ENCODE results near the gene OSCP1. TPM values are rescaled to one million over a fixed set of nuclear protein-coding genes. Genes with fewer than 3 reads are reported as not detected.

Gene OSCP1
- polyA plus RNA-seq, 1 donor from 2014 or later = 0.74 TPM

DNA sequence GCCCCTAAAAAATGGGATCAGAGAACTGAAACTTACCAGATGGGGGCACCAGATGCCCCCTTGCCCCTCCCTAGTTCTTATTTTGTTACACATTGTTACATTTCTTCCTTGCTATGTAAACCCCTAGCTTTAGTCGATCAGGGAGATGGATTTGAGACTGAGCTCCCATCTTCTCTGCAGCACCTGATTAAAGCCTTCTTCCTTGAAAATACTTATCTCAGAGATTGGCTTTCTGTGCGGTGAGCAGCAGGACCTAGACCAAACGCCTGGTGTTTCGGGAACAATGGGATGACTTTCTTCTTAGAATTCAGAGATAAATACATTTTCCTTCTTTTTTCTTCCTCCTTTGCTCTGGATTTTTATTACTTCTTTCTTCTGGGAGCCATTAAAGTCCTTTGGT lies 35.9 kb downstream of the OSCP1 start:
- Mint-ChIP-seq H3K4me3 (no peak overlapping the region), H3K4me1 (peaks cover 8 to 12% (median 9%) of the 10 kb centered on the region in 3 donors), H3K9me3 (peaks cover 0 to 4% (median 0%) of the 10 kb centered on the region in 3 donors), H3K27me3 (no peaks in the 10 kb centered on the region), H3K27ac (no peak overlapping the region), H3K36me3 (no peaks in the 10 kb centered on the region)

GRCh38 chr1:36411674-36412648 lies 38.3 kb downstream of the OSCP1 start:
- Mint-ChIP-seq H3K4me1 (peaks cover 8 to 13% (median 12%) of the 10 kb centered on the region in 3 donors), H3K36me3 (peaks cover 3% of the 10 kb centered on the region), H3K27me3 (no peaks in the 10 kb centered on the region), H3K27ac (peak overlapping the region in 1 of 3 donors; percentile 67), H3K4me3 (no peak overlapping the region), H3K9me3 (peaks cover 0 to 4% (median 0%) of the 10 kb centered on the region in 3 donors)

- Mint-ChIP-seq H3K4me3 (no peak overlapping the region), H3K4me1 (peaks cover 8 to 12% (median 11%) of the 10 kb centered on the region in 3 donors), H3K36me3 (peaks cover 8% of the 10 kb centered on the region), H3K27ac (no peak overlapping the region), H3K27me3 (no peaks in the 10 kb centered on the region), H3K9me3 (peaks cover 0 to 4% (median 0%) of the 10 kb centered on the region in 3 donors)
Measured at GRCh38 chr1:36408479-36408878, 41.8 kb downstream of the OSCP1 start.

GRCh38 chr1:36406440-36406839 lies 43.8 kb downstream of the OSCP1 start:
- H3K27ac Mint-ChIP-seq = peak overlapping the region in 1 of 3 donors; percentile 71
- H3K36me3 Mint-ChIP-seq = peaks cover 8% of the 10 kb centered on the region
- H3K4me1 Mint-ChIP-seq = peaks cover 5 to 8% (median 7%) of the 10 kb centered on the region in 3 donors
- peaks cover 0 to 1% (median 0%) of the 10 kb centered on the region in 3 donors for H3K9me3 Mint-ChIP-seq
- no peak overlapping the region for H3K4me3 Mint-ChIP-seq
- no peaks in the 10 kb centered on the region for H3K27me3 Mint-ChIP-seq

GRCh38 chr1:36402504-36402890 lies 47.8 kb downstream of the OSCP1 start:
- peak overlapping the region in 1 of 4 donors; percentile 77 for H3K4me3 Mint-ChIP-seq

GRCh38 chr1:36401602-36402503 lies 48.4 kb downstream of the OSCP1 start:
- Mint-ChIP-seq H3K9me3 (no peaks in the 10 kb centered on the region), H3K4me3 (peak overlapping the region; percentile 75 to 95 (median 90)), H3K27me3 (no peaks in the 10 kb centered on the region), H3K27ac (peak overlapping the region; percentile 87 to 94 (median 89)), H3K4me1 (peaks cover 19 to 24% (median 23%) of the 10 kb centered on the region in 3 donors), H3K36me3 (peaks cover 4% of the 10 kb centered on the region)

More at GRCh38 chr1:36402504-36402890, 47.8 kb downstream of the OSCP1 start:
- Mint-ChIP-seq H3K36me3 (peaks cover 6% of the 10 kb centered on the region), H3K4me1 (peaks cover 17 to 23% (median 19%) of the 10 kb centered on the region in 3 donors), H3K9me3 (no peaks in the 10 kb centered on the region), H3K27ac (peak overlapping the region in 2 of 3 donors; percentile 28 to 83), H3K27me3 (no peaks in the 10 kb centered on the region)

GRCh38 chr1:36400825-36401601 lies 49.2 kb downstream of the OSCP1 start:
- Mint-ChIP-seq H3K4me1 (peaks cover 26 to 29% (median 28%) of the 10 kb centered on the region in 3 donors), H3K27me3 (no peaks in the 10 kb centered on the region)

DNA sequence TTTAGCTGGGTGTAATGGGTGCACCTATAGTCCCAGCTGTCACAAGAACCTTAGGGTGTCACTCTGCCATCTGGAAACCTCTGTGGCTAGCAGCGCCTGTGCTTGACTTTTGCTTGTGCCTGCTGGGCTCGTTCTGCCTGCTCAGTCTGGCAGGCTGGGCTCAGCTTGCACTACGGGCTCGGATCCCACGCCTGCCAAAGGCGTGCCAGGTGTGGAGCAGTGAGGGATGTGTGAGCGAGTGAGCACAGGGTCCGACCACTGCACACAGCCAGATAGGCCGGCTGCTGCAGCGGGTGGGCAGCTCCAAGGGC lies 49.8 kb downstream of the OSCP1 start:
- H3K9me3 Mint-ChIP-seq = no peaks in the 10 kb centered on the region
- peaks cover 26 to 29% (median 28%) of the 10 kb centered on the region in 3 donors for H3K4me1 Mint-ChIP-seq
- H3K27me3 Mint-ChIP-seq = no peaks in the 10 kb centered on the region
- peaks cover 3% of the 10 kb centered on the region for H3K36me3 Mint-ChIP-seq
- H3K27ac Mint-ChIP-seq = peak overlapping the region in 2 of 3 donors; percentile 89 to 94
- peak overlapping the region in 3 of 4 donors; percentile 75 to 95 (median 79) for H3K4me3 Mint-ChIP-seq

More at GRCh38 chr1:36400825-36401601, 49.2 kb downstream of the OSCP1 start:
- peak overlapping the region; percentile 75 to 95 (median 90) for H3K4me3 Mint-ChIP-seq
- H3K27ac Mint-ChIP-seq = peak overlapping the region; percentile 87 to 94 (median 89)
- no peaks in the 10 kb centered on the region for H3K9me3 Mint-ChIP-seq
- peaks cover 4% of the 10 kb centered on the region for H3K36me3 Mint-ChIP-seq

GRCh38 chr1:36398370-36398977 lies 51.8 kb downstream of the OSCP1 start:
- peak overlapping the region; percentile 96 to 100 (median 96) for H3K27ac Mint-ChIP-seq
- peak overlapping the region in 3 of 4 donors; percentile 95 to 99 (median 97) for H3K4me3 Mint-ChIP-seq
- no peaks in the 10 kb centered on the region for H3K9me3 Mint-ChIP-seq
- no peaks in the 10 kb centered on the region for H3K36me3 Mint-ChIP-seq
- no peaks in the 10 kb centered on the region for H3K27me3 Mint-ChIP-seq
- peaks cover 28 to 33% (median 32%) of the 10 kb centered on the region in 3 donors for H3K4me1 Mint-ChIP-seq

GRCh38 chr1:36397378-36398230 lies 52.6 kb downstream of the OSCP1 start, which contains the start of gene LSM10:
LSM10 (minus strand) TSS chr1:36397908; CDS start chr1:36394129, 3,779 bp downstream.
- Mint-ChIP-seq H3K4me3 (peak within 1 kb of the TSS; percentile 95 to 100 (median 98)), H3K27me3 (no peaks in the 10 kb centered on the region), H3K36me3 (peaks cover 2% of the 10 kb centered on the region), H3K27ac (peak within 1 kb of the TSS; percentile 96 to 100 (median 96)), H3K9me3 (no peaks in the 10 kb centered on the region), H3K4me1 (peaks cover 32 to 41% (median 33%) of the 10 kb centered on the region in 3 donors)

DNA sequence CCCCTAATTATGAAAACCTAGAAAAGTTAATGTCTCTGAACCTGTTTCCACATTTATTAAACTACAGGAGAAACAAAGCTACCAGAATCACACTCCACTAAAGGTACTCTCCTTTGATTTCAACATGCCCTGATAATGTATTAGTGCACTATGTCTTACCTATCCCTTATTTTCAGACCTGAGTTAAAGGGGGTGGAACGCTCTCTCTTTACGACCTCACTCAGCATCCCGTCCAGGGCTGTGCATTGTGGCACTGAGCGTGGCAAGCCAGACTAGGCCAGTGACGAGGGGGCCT lies 53.2 kb downstream of the OSCP1 start:
- Mint-ChIP-seq H3K9me3 (no peaks in the 10 kb centered on the region), H3K4me3 (peak overlapping the region; percentile 95 to 100 (median 98)), H3K27ac (peak overlapping the region; percentile 55 to 96 (median 96)), H3K36me3 (peaks cover 2% of the 10 kb centered on the region), H3K4me1 (peaks cover 32 to 40% (median 32%) of the 10 kb centered on the region in 3 donors), H3K27me3 (no peaks in the 10 kb centered on the region)

GRCh38 chr1:36396359-36396758 lies 53.9 kb downstream of the OSCP1 start:
- peaks cover 3% of the 10 kb centered on the region for H3K36me3 Mint-ChIP-seq
- H3K4me3 Mint-ChIP-seq = peak overlapping the region; percentile 95 to 100 (median 98)
- H3K27me3 Mint-ChIP-seq = no peaks in the 10 kb centered on the region
- H3K4me1 Mint-ChIP-seq = peaks cover 36 to 47% (median 38%) of the 10 kb centered on the region in 3 donors
- no peaks in the 10 kb centered on the region for H3K9me3 Mint-ChIP-seq
- H3K27ac Mint-ChIP-seq = peak overlapping the region; percentile 55 to 96 (median 84)

- Mint-ChIP-seq H3K4me3 (peak overlapping the region in 2 of 4 donors; percentile 37 to 89), H3K9me3 (no peaks in the 10 kb centered on the region), H3K27me3 (no peaks in the 10 kb centered on the region), H3K4me1 (peaks cover 49 to 63% (median 52%) of the 10 kb centered on the region in 3 donors), H3K36me3 (peaks cover 8% of the 10 kb centered on the region), H3K27ac (no peak overlapping the region)
Measured at GRCh38 chr1:36393686-36394085, 56.6 kb downstream of the OSCP1 start.
